ENCODE measurements around the gene HNMT.

DNA sequence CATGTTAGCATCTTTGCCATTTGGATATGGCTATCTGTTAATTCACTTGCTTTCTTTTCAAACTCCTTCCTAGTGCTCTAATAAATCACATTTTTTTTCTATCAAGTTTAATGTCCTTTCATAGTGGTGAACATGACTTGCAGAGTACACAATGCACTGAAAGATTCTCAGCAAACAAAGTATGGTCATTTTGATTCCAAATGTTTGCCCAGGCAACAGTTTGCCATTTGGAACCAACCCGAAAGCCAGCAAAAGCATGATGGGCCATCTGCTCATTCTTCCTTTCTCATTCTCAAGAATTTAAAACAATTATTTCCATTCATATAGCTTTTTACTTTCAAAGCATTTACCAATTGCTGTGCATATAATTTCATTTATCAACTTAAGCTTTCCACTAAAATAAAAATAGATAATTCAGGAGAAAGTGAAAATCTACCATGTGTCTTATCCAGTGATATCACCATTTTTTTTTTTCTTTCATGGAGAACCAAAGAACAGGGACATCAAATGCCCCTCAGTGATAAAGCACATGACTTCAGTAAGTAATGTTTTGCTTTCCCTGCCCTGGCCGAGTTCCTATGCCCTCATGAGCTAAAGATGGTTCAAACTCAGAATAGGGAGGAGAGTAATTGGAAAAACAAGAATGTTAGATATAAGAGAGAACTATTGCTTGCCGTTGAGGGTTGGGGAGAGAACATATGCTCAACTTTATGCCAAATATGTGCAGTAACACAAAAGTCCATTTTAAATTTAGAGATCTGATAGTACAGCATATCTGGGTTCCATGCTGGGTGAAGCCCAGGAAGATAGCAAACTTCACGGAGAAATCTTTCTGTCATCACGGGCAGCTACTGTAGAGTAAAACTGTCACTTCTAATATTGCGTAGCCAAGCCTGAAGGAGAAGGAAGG lies 62.1 kb downstream of the HNMT start:
- TF ChIP-seq, protein P1, sequence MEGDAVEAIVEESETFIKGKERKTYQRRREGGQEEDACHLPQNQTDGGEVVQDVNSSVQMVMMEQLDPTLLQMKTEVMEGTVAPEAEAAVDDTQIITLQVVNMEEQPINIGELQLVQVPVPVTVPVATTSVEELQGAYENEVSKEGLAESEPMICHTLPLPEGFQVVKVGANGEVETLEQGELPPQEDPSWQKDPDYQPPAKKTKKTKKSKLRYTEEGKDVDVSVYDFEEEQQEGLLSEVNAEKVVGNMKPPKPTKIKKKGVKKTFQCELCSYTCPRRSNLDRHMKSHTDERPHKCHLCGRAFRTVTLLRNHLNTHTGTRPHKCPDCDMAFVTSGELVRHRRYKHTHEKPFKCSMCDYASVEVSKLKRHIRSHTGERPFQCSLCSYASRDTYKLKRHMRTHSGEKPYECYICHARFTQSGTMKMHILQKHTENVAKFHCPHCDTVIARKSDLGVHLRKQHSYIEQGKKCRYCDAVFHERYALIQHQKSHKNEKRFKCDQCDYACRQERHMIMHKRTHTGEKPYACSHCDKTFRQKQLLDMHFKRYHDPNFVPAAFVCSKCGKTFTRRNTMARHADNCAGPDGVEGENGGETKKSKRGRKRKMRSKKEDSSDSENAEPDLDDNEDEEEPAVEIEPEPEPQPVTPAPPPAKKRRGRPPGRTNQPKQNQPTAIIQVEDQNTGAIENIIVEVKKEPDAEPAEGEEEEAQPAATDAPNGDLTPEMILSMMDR (conservative IDR thresholded peaks at IDR 0.05) = no peak
- no peak for TF ChIP-seq EZH2 (IDR thresholded peaks at IDR 0.05; ENCODE audit: low read depth)

Data from PC-9 (cell line).